Right atrium auricular region (tissue), 2 donors: ENCODE results near the gene C1QTNF8. TPM values are rescaled to one million over a fixed set of nuclear protein-coding genes. Genes with fewer than 3 reads are reported as not detected.

Source experiments
- DNase-seq: peaks from one replicate; pipeline ENCODE4 v3.0.0-alpha.2; 2019; ENCODE audit warnings: low spot score
- H3K27ac ChIP-seq, 2 donors: fragments of 200-600 bp; sonication (generic); 1 replicate in 1 of 2; 2 replicates in 1 of 2; pipeline ENCODE4 v1.5.1; 2016 to 2019
- H3K27me3 ChIP-seq, 2 donors: fragments of 200-600 bp; sonication (generic); one replicate each; pipeline versions ENCODE4 v1.5.1 to v1.6.0; 2017 to 2019
- H3K36me3 ChIP-seq: fragments of 200-600 bp; sonication (generic); one replicate; pipeline ENCODE4 v1.5.1; 2016
- H3K4me1 ChIP-seq, 2 donors: fragments of 200-600 bp; sonication (generic); one replicate each; pipeline versions ENCODE4 v1.5.1 to v1.6.0; 2017 to 2019
- H3K4me3 ChIP-seq, 2 donors: fragments of 200-600 bp; sonication (generic); 1 replicate in 1 of 2; 2 replicates in 1 of 2; pipeline ENCODE4 v1.5.1; 2017 to 2019; ENCODE audit warnings: mild to moderate bottlenecking in 1 of 2, moderate library complexity in 1 of 2
- H3K9me3 ChIP-seq, 2 donors: fragments of 200-600 bp; sonication (generic); one replicate each; pipeline ENCODE4 v1.5.1; 2019
- total RNA-seq, 2 donors: library from RNA; depleted of rRNA; stranded (reverse); fragments of >200 nt; gene quantifications; one replicate each; pipeline ENCODE4 v1.1.0, GENCODE V29; 2016
- TF ChIP-seq, protein P1 (sequence below), 2 donors: fragments of 200-600 bp; sonication (generic); IDR thresholded peaks; one replicate each; pipeline ENCODE4 v1.5.1; 2019; ENCODE audit warnings: antibody characterized with exemption in 2 of 2

The C1QTNF8 gene, protein sequence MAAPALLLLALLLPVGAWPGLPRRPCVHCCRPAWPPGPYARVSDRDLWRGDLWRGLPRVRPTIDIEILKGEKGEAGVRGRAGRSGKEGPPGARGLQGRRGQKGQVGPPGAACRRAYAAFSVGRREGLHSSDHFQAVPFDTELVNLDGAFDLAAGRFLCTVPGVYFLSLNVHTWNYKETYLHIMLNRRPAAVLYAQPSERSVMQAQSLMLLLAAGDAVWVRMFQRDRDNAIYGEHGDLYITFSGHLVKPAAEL
- total RNA-seq, result not detected

DNA sequence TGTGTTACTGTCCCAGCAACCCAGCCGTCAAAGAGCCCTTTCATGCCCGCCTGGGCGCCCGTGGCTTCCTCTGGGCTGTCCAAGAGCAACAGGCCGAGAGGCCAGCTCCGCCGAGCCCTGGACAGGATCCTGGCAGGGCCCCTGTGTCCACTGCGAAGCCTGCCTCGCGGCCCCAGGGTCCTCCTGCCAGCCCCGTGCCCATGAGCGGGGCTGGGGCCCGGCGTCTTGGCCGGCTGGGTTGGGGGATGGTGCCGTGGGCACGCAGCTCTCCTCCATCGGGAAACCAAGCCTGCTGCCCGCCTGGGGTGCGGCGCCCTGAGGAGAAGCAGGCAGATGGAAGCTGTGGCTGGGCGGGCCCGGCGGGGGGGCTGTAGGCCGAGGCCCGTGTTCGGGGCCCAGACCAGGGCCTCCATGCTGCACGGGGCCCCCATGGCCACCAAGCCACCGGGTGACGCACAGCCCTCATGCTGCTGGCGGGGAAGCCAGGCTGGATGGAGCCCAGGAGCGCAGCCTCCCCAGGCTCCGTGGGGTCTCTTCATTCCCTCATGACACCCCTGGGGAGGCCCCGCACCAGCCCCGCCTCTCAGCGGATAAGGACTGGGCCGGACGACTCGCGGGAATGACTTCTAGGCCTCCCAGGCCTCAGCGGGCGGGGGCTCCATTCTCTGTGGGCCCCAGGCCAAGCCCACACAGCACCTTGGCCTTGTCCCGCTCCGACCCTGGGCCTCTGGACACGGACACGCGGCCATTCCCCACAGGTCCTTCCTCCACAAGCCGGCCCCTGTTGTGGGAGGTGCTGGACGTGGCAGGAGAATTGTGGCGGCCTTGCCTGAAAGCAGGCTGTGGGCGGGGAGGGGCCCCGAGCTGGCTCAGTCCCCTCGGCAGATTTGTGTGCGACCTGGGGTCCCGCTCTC is at the start of gene C1QTNF8:
Gene C1QTNF8, minus strand, starts transcription at position 76 of the 914 bp plus-strand sequence. CDS start 1,322 bp downstream, outside the sequence.
- H3K27ac ChIP-seq, result peak within 1 kb of the TSS; percentile 81 to 93

DNA sequence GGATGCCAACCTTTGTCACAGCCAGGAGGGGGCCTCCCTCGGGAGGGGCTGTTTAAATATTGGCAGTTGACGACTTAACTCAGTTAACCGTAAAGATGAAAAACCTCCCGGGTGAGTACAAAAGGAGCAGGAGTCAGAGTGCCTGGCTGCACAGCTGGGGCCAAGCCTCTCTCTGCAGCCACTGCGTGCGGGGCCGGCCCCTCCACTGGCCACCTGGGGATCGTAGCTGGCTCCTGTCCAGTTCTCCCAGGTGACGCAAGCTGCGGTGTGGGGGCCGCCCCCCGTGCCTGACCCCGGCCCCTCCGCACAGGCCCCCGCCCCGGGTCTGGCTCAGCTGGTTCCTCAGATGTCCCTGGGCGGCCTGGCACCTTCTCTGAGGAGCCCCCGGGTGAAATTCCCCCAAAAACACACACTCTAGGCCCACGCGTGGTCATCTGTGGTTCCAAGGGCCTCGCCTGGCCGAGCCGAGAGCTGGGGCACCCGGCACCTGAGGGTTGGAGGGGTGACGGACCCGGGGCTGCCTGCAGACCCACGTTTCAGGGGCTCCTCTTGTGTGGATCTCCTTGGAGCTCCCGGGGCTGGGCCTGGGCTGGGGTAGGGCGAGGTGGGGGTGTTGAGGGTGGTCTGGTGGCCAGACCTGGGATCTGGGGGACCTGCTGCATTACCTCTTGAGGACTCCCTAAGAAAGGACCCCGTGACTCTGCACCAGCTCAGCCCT is 49.5 kb upstream of the C1QTNF8 start:
- H3K4me1 ChIP-seq, result no peaks in the 10 kb centered on the region
- DNase-seq, result no peak
- no peaks in the 10 kb centered on the region for H3K36me3 ChIP-seq
- H3K4me3 ChIP-seq, result no peak overlapping the region
- no peaks in the 10 kb centered on the region for H3K27me3 ChIP-seq
- TF ChIP-seq, protein P1, sequence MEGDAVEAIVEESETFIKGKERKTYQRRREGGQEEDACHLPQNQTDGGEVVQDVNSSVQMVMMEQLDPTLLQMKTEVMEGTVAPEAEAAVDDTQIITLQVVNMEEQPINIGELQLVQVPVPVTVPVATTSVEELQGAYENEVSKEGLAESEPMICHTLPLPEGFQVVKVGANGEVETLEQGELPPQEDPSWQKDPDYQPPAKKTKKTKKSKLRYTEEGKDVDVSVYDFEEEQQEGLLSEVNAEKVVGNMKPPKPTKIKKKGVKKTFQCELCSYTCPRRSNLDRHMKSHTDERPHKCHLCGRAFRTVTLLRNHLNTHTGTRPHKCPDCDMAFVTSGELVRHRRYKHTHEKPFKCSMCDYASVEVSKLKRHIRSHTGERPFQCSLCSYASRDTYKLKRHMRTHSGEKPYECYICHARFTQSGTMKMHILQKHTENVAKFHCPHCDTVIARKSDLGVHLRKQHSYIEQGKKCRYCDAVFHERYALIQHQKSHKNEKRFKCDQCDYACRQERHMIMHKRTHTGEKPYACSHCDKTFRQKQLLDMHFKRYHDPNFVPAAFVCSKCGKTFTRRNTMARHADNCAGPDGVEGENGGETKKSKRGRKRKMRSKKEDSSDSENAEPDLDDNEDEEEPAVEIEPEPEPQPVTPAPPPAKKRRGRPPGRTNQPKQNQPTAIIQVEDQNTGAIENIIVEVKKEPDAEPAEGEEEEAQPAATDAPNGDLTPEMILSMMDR (IDR thresholded peaks at IDR 0.05), result no peak
- H3K9me3 ChIP-seq, result no peaks in the 10 kb centered on the region
- H3K27ac ChIP-seq, result no peak overlapping the region

More for the DNA sequence above, at the start of gene C1QTNF8:
- H3K4me3 ChIP-seq, result no peak within 1 kb of the TSS
- TF ChIP-seq, protein P1 (IDR thresholded peaks at IDR 0.05), result no peak
- peaks cover 0 to 34% of the 10 kb centered on the region in 2 donors for H3K4me1 ChIP-seq
- H3K27me3 ChIP-seq, result no peaks in the 10 kb centered on the region
- no peaks in the 10 kb centered on the region for H3K36me3 ChIP-seq
- no peak for DNase-seq
- H3K9me3 ChIP-seq, result no peaks in the 10 kb centered on the region

DNA sequence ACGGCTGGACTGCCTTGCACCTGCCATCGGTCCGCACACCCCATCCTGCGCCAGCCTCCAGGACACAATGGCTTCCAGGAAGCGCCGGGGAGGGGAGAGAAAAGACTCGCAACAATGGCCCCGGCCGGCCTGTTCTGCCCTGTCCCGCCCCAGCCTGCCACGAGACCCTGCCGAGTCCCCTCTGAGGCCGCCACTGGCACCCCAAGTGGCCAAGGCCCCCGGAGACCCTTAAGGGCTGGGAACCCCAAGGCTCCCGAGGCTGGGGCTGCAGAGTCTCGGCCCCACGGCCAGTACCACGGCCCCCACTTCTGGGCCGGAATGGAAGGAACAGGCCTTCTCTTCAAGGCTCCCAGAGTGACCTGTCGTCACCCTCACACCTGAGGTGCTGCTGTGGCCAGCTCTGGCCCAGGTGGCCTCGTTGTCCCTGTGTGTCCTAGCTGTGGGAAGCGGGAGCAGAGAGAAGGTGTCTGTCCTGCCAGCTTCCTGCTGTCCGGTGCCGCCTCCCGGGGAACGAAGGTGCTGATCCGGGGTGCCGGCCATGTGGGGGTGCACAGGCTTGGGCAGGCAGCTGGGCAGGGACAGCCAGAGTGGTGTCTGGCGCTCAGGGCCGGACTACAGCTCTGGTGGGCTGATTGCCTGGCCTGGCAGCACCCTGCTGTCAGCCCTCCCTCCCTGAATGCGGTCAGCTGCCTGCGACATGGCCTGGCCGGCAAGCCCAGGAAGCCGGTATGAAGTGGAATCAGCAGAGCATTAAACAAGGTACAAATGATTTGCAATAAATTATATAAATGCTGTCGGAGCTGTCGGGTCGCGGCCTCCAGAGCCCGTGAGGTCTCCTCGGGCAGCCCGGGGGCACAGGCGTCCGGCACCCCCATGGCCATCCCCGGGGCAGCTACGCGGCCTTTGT is 48.7 kb upstream of the C1QTNF8 start:
- Histone ChIP-seq H3K27me3 (no peaks in the 10 kb centered on the region), H3K4me3 (no peak overlapping the region)

DNA sequence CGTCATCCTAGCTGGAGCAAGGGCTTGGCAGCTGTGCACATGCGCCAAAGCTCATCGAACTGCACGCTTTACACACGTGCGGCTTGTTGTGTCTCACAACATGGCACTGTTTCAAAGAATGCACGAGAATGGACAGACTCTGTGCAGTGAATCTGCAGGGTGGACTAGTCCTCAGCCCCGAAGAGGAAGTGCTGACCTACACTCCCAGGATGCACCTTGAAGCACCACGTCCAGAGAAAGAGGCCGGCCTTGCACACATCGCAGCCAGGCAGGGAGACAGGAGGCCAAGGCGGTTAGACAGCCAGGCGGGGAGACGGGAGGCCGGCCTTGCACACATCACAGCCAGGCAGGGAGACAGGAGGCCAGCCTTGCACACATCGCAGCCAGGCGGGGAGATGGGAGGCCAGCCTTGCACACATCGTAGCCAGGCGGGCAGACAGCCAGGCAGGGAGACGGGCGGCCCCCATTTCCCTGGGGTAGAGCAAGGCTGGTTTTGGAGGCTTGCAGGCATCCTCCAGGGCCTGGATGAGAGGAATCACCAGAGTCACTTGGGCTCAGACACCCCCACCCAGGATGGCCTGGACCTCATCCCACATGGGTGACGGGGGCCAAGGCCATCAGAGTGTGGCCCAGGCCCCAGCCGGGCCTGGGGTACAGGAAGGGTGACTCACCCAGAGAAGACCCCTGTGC is 47.9 kb upstream of the C1QTNF8 start:
- no peaks in the 10 kb centered on the region for H3K36me3 ChIP-seq
- no peaks in the 10 kb centered on the region for H3K9me3 ChIP-seq
- no peak overlapping the region for H3K4me3 ChIP-seq
- no peaks in the 10 kb centered on the region for H3K27me3 ChIP-seq
- TF ChIP-seq, protein P1 (IDR thresholded peaks at IDR 0.05), result no peak
- H3K27ac ChIP-seq, result no peak overlapping the region
- no peaks in the 10 kb centered on the region for H3K4me1 ChIP-seq
- DNase-seq, result no peak

More for the DNA sequence above, 48.7 kb upstream of the C1QTNF8 start:
- no peak overlapping the region for H3K27ac ChIP-seq
- no peaks in the 10 kb centered on the region for H3K36me3 ChIP-seq
- H3K4me1 ChIP-seq, result no peaks in the 10 kb centered on the region
- no peak for DNase-seq
- TF ChIP-seq, protein P1 (IDR thresholded peaks at IDR 0.05), result no peak
- H3K9me3 ChIP-seq, result no peaks in the 10 kb centered on the region
